ENCODE data around the gene SLC44A4.
"Not testable (repeated sequence)": the region's sequence is repeated elsewhere in the genome, so short reads cannot be mapped to it uniquely, and the experiment has no call there.

The SLC44A4 gene

DNA sequence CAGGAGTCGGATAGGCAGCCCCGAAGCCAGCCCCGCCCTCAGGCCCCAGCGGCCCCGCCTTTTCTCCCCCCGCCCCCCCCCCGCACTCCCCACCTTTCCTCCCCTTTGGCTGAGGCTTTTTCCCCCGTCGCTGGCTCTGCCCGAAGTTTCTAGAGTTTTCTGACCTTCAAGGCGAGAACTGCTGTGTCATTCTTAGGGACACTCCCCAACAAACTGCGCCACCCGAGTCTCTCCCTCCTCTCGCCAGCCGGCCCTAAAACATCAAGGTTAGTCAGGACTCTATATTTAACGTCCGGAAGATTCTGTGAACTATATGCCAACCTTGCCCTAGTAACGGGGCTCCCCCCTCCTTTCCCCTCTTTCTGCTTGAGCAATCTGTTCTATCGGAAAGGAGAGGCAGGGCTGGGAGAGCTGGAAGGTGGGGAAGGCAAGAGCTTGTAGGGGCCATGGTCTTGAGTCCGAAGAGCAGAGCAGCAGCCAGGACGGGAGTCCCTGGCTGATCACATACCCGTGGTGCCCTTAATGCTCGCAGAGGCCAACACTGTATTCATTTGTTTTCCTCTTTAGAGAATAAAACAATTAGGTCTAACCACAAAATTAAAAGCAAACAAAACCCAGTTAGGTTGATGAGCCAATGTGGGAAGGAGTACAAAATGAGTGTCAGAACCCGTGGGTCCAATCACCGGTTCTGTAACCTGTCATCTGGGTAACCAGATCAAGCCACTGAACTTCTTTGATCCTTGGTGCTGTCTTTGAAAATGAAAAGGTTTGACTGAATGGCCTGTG is 56.6 kb downstream of the SLC44A4 start:
- TF ChIP-seq, protein P1, sequence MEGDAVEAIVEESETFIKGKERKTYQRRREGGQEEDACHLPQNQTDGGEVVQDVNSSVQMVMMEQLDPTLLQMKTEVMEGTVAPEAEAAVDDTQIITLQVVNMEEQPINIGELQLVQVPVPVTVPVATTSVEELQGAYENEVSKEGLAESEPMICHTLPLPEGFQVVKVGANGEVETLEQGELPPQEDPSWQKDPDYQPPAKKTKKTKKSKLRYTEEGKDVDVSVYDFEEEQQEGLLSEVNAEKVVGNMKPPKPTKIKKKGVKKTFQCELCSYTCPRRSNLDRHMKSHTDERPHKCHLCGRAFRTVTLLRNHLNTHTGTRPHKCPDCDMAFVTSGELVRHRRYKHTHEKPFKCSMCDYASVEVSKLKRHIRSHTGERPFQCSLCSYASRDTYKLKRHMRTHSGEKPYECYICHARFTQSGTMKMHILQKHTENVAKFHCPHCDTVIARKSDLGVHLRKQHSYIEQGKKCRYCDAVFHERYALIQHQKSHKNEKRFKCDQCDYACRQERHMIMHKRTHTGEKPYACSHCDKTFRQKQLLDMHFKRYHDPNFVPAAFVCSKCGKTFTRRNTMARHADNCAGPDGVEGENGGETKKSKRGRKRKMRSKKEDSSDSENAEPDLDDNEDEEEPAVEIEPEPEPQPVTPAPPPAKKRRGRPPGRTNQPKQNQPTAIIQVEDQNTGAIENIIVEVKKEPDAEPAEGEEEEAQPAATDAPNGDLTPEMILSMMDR (IDR thresholded peaks at IDR 0.05; ENCODE audit: low read depth, low read length), result no peak
- peak overlapping the region; percentile 58 for H3K4me3 ChIP-seq (ENCODE audit: low read depth, low read length)
- DNase-seq (ENCODE audit: low read depth, low spot score), result peak; percentile 77
- in situ Hi-C loops (cut with HindIII; ENCODE audit: low sequenced_read_pairs), result no loop called here

DNA sequence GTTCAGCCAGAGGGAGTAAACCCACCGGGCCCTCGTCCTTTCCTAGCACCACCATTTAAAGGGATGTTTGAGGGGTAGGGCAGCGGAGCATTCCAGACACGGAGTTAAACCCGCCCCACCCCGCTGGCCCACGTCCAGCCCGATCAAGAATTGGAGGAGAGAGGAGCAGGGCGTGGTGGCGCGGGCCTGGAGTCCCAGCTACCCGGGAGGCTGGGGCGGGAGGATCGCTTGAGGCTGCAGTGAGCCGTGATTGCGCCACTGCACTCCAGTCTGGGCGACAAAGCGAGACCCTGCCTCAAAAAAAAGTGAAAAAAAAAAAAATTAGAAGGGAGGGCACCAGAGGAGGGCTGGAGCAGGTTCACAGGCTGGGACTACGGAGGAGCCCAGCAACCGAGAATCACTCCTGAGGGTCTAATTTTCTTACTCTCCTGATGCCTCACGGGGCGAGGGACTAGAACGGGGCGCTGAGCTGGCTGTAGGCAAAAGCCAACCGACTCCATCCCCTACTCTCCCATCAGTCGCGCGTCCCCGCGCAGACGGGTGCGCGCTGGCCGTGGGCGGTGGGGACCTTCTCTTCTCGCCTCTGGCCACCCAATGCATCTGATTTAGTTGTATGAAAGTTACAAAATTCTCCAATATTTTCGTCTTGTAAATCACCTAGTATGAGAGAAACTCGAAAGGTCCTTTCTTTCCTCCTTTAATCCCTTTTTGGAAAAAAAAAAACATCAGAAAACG is 57.3 kb downstream of the SLC44A4 start:
- TF ChIP-seq, protein P1 (IDR thresholded peaks at IDR 0.05; ENCODE audit: low read depth, low read length), result no peak
- DNase-seq (ENCODE audit: low read depth, low spot score), result no peak
- in situ Hi-C loops (cut with HindIII; ENCODE audit: low sequenced_read_pairs), result no loop called here
- H3K4me3 ChIP-seq (ENCODE audit: low read depth, low read length), result peak overlapping the region; percentile 58

DNA sequence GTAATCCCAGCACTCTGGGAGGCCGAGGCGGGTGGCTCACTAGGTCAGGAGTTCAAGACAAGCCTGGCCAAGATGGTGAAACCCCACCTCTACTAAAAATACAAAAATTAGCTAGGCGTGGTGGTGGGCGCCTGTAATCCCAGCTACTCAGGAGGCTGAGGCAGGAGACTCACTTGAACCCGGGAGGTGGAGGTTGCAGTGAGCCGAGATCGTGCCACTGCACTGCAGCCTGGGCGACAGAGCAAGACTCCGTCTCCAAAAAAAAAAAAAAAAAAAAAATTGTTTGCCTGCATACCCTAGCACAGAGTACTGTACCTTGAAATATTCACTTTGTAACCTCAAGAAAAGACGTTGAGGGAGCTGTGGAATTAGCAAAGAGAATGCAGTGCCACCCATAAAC is 58.4 kb downstream of the SLC44A4 start:
- H3K4me3 ChIP-seq (ENCODE audit: low read depth, low read length); in situ Hi-C loops (cut with HindIII; ENCODE audit: low sequenced_read_pairs): not testable (repeated sequence)

DNA sequence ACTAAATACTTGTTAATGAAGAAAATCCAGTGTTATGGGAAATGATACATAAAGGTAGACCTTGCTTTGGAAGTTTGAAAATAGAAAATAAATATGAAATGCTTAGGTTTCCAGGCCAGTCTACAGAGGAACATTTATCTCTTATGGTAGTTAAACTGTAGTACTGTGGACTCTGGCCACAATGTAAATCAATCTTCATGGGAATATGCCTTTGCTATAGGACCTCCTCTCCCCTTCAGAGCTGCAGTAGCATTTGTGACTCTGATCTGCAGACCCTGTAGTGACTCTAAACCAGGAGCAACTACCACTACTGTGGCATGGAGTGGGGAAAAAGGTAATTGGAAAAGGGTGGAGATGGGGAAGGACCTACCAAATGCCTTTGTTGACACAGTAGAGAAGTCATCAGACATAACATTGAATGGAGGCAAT is 58.9 kb downstream of the SLC44A4 start:
- TF ChIP-seq, protein P1 (IDR thresholded peaks at IDR 0.05; ENCODE audit: low read depth, low read length), result no peak
- no peak for DNase-seq (ENCODE audit: low read depth, low spot score)
- H3K4me3 ChIP-seq (ENCODE audit: low read depth, low read length), result no peak overlapping the region
- in situ Hi-C loops (cut with HindIII; ENCODE audit: low sequenced_read_pairs), result no loop called here

More for the DNA sequence above, 58.4 kb downstream of the SLC44A4 start:
- not testable (repeated sequence) for DNase-seq (ENCODE audit: low read depth, low spot score)

DNA sequence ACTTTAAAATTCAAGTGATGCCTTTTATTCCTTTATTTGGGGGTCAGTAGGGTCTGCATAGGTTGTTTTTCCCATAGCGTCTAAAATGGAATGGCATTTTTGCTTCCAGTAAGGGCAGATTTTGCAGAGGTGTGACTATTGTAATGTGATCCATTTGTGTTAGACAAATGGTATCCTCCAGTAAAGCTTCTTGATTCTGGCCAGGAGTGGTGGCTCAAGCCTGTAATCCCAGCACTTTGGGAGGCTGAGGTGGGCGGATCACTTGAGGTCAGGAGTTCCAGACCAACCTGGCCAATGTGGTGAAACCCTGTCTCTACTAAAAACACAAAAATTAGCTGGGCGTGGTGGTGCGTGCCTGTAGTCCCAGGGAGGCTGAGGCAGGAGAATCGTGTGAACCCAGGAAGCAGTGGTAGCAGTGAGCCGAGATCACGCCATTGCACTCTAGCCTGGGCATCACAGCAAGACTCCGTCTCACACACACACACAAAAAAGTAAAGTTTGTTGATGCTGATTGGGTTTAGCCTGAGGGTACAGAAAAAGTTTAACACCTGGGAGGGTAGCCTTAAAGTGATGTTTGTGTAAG is 60.8 kb downstream of the SLC44A4 start:
- in situ Hi-C loops (cut with HindIII; ENCODE audit: low sequenced_read_pairs); DNase-seq (ENCODE audit: low read depth, low spot score): not testable (repeated sequence)
- peak overlapping the region; percentile 41 for H3K4me3 ChIP-seq (ENCODE audit: low read depth, low read length)

DNA sequence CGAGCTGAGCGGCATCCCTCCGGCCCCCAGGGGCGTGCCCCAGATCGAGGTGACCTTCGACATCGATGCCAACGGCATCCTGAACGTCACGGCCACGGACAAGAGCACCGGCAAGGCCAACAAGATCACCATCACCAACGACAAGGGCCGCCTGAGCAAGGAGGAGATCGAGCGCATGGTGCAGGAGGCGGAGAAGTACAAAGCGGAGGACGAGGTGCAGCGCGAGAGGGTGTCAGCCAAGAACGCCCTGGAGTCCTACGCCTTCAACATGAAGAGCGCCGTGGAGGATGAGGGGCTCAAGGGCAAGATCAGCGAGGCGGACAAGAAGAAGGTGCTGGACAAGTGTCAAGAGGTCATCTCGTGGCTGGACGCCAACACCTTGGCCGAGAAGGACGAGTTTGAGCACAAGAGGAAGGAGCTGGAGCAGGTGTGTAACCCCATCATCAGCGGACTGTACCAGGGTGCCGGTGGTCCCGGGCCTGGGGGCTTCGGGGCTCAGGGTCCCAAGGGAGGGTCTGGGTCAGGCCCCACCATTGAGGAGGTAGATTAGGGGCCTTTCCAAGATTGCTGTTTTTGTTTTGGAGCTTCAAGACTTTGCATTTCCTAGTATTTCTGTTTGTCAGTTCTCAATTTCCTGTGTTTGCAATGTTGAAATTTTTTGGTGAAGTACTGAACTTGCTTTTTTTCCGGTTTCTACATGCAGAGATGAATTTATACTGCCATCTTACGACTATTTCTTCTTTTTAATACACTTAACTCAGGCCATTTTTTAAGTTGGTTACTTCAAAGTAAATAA is 61.5 kb downstream of the SLC44A4 start:
- in situ Hi-C loops (cut with HindIII; ENCODE audit: low sequenced_read_pairs); DNase-seq (ENCODE audit: low read depth, low spot score): not testable (repeated sequence)

DNA sequence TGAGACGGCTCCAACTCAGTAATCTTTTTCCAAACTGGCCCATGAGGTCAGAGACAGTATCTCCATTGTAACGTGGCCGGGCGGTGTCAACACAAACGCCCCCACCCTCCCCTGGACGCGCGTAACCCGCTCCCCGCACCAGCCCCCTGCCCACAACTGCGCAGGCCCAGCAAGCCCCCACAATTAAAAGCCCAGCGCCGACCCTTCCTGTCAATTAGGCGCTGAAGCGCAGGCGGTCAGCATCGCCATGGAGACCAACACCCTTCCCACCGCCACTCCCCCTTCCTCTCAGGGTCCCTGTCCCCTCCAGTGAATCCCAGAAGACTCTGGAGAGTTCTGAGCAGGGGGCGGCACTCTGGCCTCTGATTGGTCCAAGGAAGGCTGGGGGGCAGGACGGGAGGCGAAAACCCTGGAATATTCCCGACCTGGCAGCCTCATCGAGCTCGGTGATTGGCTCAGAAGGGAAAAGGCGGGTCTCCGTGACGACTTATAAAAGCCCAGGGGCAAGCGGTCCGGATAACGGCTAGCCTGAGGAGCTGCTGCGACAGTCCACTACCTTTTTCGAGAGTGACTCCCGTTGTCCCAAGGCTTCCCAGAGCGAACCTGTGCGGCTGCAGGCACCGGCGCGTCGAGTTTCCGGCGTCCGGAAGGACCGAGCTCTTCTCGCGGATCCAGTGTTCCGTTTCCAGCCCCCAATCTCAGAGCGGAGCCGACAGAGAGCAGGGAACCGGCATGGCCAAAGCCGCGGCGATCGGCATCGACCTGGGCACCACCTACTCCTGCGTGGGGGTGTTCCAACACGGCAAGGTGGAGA is 63.6 kb downstream of the SLC44A4 start, which contains the start of the genes HSPA1A and HSPA1L:
TSS of gene HSPA1A (plus strand) at position 519 of the 814 bp plus-strand sequence. CDS start at position 733, 214 bp downstream.
TSS of gene HSPA1L (minus strand) at position 259 of the 814 bp plus-strand sequence. CDS start 3,311 bp downstream, outside the sequence.
- peak within 1 kb of the TSS; percentile 62 for H3K4me3 ChIP-seq (ENCODE audit: low read depth, low read length)
- in situ Hi-C loops (cut with HindIII; ENCODE audit: low sequenced_read_pairs), result no loop called here
- peak; percentile 97 for DNase-seq (ENCODE audit: low read depth, low spot score)
- TF ChIP-seq, protein P1 (IDR thresholded peaks at IDR 0.05; ENCODE audit: low read depth, low read length), result no peak

More for the DNA sequence above, 61.5 kb downstream of the SLC44A4 start:
- H3K4me3 ChIP-seq (ENCODE audit: low read depth, low read length), result peak overlapping the region; percentile 41
